HepG2 (cell line): Measurements from ENCODE around the gene MTHFD1L. TPM values are rescaled to one million over a fixed set of nuclear protein-coding genes. Genes with fewer than 3 reads are reported as not detected.
A peak's percentile ranks its signal among the peaks of the same experiment; 100 is the strongest.

ENCODE experiments used
- ATRX ChIP-seq: sonication (generic); formaldehyde crosslinking; IDR thresholded peaks from 2 replicates; pipeline ENCODE4 v1.4.0; 2020; ENCODE audit warnings: missing genetic modification reagents, borderline replicate concordance
- CENPX ChIP-seq: sonication (generic); formaldehyde crosslinking; IDR thresholded peaks from 2 replicates; pipeline ENCODE4 v1.9.0; 2021; ENCODE audit warnings: mild to moderate bottlenecking, missing genetic modification reagents, moderate library complexity
- HES4 ChIP-seq: sonication (generic); formaldehyde crosslinking; IDR thresholded peaks from 2 replicates; pipeline ENCODE4 v1.9.0; 2021; ENCODE audit warnings: mild to moderate bottlenecking, missing genetic modification reagents, borderline replicate concordance
- HNRNPL ChIP-seq: fragments of 200-400 bp; formaldehyde crosslinking; IDR thresholded peaks from 2 replicates; pipeline ENCODE4 v1.6.1; 2017; ENCODE audit warnings: mild to moderate bottlenecking, low read depth, low read length
- KDM2A ChIP-seq: sonication (generic); formaldehyde crosslinking; IDR thresholded peaks from 2 replicates; pipeline ENCODE4 v1.4.0; 2020; ENCODE audit warnings: low read depth, missing genetic modification reagents, borderline replicate concordance
- ONECUT2 ChIP-seq: sonication (generic); formaldehyde crosslinking; IDR thresholded peaks from 2 replicates; pipeline ENCODE4 v1.4.0; 2020; ENCODE audit warnings: missing genetic modification reagents
- POLR2A ChIP-seq, 2 experiments: IDR thresholded peaks; 2 replicates each; pipeline ENCODE4 v1.6.1; 2011; ENCODE audit warnings: low read depth in 2 of 2, low read length in 2 of 2, mild to moderate bottlenecking in 1 of 2, moderate library complexity in 1 of 2; ENCODE audit not compliant: insufficient read depth in 1 of 2
- POLR2G ChIP-seq: fragments of 200-400 bp; formaldehyde crosslinking; IDR thresholded peaks from 2 replicates; pipeline ENCODE4 v1.6.1; 2018; ENCODE audit warnings: mild to moderate bottlenecking, low read depth, low read length, moderate library complexity
- RXRA ChIP-seq: sonication (generic); formaldehyde crosslinking; IDR thresholded peaks from 2 replicates; pipeline ENCODE4 v1.5.1; 2020; ENCODE audit warnings: missing genetic modification reagents
- SNAI1 ChIP-seq: sonication (generic); formaldehyde crosslinking; IDR thresholded peaks from 2 replicates; pipeline ENCODE4 v1.5.0; 2020; ENCODE audit warnings: mild to moderate bottlenecking, missing genetic modification reagents, borderline replicate concordance
- TARDBP ChIP-seq: sonication (generic); formaldehyde crosslinking; IDR thresholded peaks from 2 replicates; pipeline ENCODE4 v1.8.0; 2022; ENCODE audit warnings: mild to moderate bottlenecking, missing genetic modification reagents
- TCF12 ChIP-seq, 2 experiments: fragments of 450-650 bp in 1 of 2; sonication (generic) in 1 of 2; formaldehyde crosslinking in 1 of 2; IDR thresholded peaks; 2 replicates each; pipeline versions ENCODE4 v1.6.1 to v1.8.0; 2017 to 2022; ENCODE audit warnings: antibody characterized with exemption in 1 of 2, mild to moderate bottlenecking in 1 of 2, missing genetic modification reagents in 1 of 2, moderate library complexity in 1 of 2
- ZC3H4 ChIP-seq: sonication (generic); formaldehyde crosslinking; IDR thresholded peaks from 2 replicates; pipeline ENCODE4 v1.4.0; 2020; ENCODE audit warnings: missing genetic modification reagents, borderline replicate concordance
- ZKSCAN5 ChIP-seq: sonication (generic); formaldehyde crosslinking; IDR thresholded peaks from 2 replicates; pipeline ENCODE4 v1.5.1; 2020; ENCODE audit warnings: mild to moderate bottlenecking, missing genetic modification reagents
- ZMYM2 ChIP-seq: sonication (generic); formaldehyde crosslinking; IDR thresholded peaks from 2 replicates; pipeline ENCODE4 v1.8.0; 2022; ENCODE audit warnings: mild to moderate bottlenecking, missing genetic modification reagents
- ZNF441 ChIP-seq: sonication (generic); formaldehyde crosslinking; IDR thresholded peaks from 2 replicates; pipeline ENCODE4 v1.7.0; 2021; ENCODE audit warnings: missing genetic modification reagents, borderline replicate concordance
- ZNF468 ChIP-seq: sonication (generic); formaldehyde crosslinking; IDR thresholded peaks from 2 replicates; pipeline ENCODE4 v1.8.0; 2022; ENCODE audit warnings: mild to moderate bottlenecking, moderate library complexity, missing genetic modification reagents
- ZNF501 ChIP-seq: sonication (generic); formaldehyde crosslinking; IDR thresholded peaks from 2 replicates; pipeline ENCODE4 v1.5.1; 2020; ENCODE audit warnings: mild to moderate bottlenecking, moderate library complexity, missing genetic modification reagents
- ZNF563 ChIP-seq: sonication (generic); formaldehyde crosslinking; IDR thresholded peaks from 2 replicates; pipeline ENCODE4 v1.8.0; 2022; ENCODE audit warnings: mild to moderate bottlenecking, moderate library complexity, missing genetic modification reagents
- ZNF616 ChIP-seq: sonication (generic); formaldehyde crosslinking; IDR thresholded peaks from 2 replicates; pipeline ENCODE4 v1.5.0; 2020; ENCODE audit warnings: low read depth, mild to moderate bottlenecking, missing genetic modification reagents
- ZNF7 ChIP-seq: IDR thresholded peaks from 2 replicates; pipeline ENCODE4 v1.6.1; 2016; ENCODE audit warnings: missing biosample characterization, missing genetic modification reagents
- ZNF776 ChIP-seq: sonication (generic); formaldehyde crosslinking; IDR thresholded peaks from 2 replicates; pipeline ENCODE4 v1.4.0; 2020; ENCODE audit warnings: mild to moderate bottlenecking, missing genetic modification reagents
- polyA plus RNA-seq, 8 experiments: library from polyadenylated mRNA; depleted of rRNA in 3 of 8; stranded (reverse) in 7 of 8; unstranded in 1 of 8; fragments of >200 nt; fragmentation: Illumina TruSeq in 4 of 8; extraction: Trizol in 4 of 8; gene quantifications; 2 replicates each; pipeline versions ENCODE4 v1.2.1 to v1.2.3, GENCODE V29; 2011 to 2016; ENCODE audit warnings: low read depth in 4 of 8, missing spikeins in 1 of 8, mixed read lengths in 1 of 8; ENCODE audit not compliant: insufficient read depth in 1 of 8
- total RNA-seq, 5 experiments: library from RNA; depleted of rRNA; stranded (reverse); fragments of >200 nt; fragmentation: Illumina TruSeq; extraction: Trizol; gene quantifications; 2 replicates each; pipeline ENCODE4 v1.2.3, GENCODE V29; 2016; ENCODE audit warnings: low read depth in 1 of 5
- TF ChIP-seq, protein P1 (sequence below): IDR thresholded peaks from 2 replicates; pipeline ENCODE4 v1.6.1; 2016; ENCODE audit warnings: missing compliant biosample characterization, missing genetic modification reagents, borderline replicate concordance
- TF ChIP-seq, protein P2 (sequence below): sonication (generic); formaldehyde crosslinking; conservative IDR thresholded peaks from 2 replicates; pipeline ENCODE4 v1.4.0; 2020; ENCODE audit warnings: missing genetic modification reagents
- TF ChIP-seq, protein P3 (sequence below): sonication (generic); formaldehyde crosslinking; IDR thresholded peaks from 2 replicates; pipeline ENCODE4 v1.4.0; 2020; ENCODE audit warnings: missing genetic modification reagents

MTHFD1L gene
- total and polyA plus RNA-seq, 2 of the 13 experiments (the other 11 are each of a cell fraction or from before 2014, with no cell fraction given): 24.0 to 39.6 TPM

DNA sequence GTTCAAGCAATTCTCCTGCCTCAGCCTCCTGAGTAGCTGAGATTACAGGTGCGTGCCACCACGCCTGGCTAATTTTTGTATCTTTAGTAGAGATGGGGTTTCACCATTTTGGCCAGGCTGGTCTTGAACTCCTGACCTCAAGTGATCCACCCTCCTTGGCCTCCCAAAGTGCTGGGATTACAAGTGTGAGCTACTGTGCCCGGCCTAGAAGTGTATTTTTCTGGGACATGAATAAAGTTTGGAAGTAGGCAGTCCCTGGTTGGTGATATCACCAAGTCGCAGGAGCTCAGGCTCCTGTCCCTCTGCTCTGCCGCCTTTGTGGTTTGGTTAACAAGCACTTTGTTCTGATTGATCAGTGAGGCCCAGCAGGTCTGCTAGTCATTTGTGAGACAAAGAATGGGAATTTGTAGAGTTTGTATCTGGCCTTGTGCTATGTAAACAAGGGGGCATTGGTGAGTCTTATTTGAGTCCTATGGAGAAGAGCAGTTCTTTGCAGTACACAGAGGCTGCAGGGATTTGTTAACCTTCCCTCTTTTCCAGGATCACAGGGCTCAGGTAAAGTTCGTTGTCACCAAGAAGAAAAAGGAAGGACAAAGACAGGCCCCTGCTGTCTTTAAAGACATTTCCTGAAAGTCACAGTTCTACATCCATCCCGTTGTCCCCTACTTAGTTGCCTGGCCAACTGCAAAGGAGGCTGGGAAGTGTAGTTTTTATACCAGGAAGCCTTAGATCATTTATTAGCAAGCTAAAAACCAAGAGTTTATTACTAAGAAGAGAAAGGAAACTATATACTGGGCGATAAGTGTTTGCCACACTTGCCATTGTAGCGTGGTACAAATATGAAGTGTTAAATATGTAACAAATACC, 13.1 kb downstream of the MTHFD1L start (continued):
- TF ChIP-seq, protein P1, sequence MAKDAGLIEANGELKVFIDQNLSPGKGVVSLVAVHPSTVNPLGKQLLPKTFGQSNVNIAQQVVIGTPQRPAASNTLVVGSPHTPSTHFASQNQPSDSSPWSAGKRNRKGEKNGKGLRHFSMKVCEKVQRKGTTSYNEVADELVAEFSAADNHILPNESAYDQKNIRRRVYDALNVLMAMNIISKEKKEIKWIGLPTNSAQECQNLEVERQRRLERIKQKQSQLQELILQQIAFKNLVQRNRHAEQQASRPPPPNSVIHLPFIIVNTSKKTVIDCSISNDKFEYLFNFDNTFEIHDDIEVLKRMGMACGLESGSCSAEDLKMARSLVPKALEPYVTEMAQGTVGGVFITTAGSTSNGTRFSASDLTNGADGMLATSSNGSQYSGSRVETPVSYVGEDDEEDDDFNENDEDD (CRISPR knock-in tag): no peak
- no peak; the same call in 1 of the 2 replicates for TF ChIP-seq KDM2A
- peak; percentile 69; the same call in 1 of the 2 replicates for TF ChIP-seq TARDBP
- no peak for TF ChIP-seq ZNF563 (CRISPR knock-in tag)
- TF ChIP-seq ATRX (CRISPR knock-in tag): no peak
- peak; percentile 76; the same call in 1 of the 2 replicates for TF ChIP-seq ONECUT2 (CRISPR knock-in tag)
- TF ChIP-seq POLR2A (IDR thresholded peaks at IDR 0.05; ENCODE audit: insufficient read depth in 1 of 2, low read depth in 2 of 2, low read length in 2 of 2): no peak
- TF ChIP-seq, protein P2, sequence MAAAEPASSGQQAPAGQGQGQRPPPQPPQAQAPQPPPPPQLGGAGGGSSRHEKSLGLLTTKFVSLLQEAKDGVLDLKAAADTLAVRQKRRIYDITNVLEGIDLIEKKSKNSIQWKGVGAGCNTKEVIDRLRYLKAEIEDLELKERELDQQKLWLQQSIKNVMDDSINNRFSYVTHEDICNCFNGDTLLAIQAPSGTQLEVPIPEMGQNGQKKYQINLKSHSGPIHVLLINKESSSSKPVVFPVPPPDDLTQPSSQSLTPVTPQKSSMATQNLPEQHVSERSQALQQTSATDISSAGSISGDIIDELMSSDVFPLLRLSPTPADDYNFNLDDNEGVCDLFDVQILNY (CRISPR knock-in tag): no peak
- TF ChIP-seq, protein P3, sequence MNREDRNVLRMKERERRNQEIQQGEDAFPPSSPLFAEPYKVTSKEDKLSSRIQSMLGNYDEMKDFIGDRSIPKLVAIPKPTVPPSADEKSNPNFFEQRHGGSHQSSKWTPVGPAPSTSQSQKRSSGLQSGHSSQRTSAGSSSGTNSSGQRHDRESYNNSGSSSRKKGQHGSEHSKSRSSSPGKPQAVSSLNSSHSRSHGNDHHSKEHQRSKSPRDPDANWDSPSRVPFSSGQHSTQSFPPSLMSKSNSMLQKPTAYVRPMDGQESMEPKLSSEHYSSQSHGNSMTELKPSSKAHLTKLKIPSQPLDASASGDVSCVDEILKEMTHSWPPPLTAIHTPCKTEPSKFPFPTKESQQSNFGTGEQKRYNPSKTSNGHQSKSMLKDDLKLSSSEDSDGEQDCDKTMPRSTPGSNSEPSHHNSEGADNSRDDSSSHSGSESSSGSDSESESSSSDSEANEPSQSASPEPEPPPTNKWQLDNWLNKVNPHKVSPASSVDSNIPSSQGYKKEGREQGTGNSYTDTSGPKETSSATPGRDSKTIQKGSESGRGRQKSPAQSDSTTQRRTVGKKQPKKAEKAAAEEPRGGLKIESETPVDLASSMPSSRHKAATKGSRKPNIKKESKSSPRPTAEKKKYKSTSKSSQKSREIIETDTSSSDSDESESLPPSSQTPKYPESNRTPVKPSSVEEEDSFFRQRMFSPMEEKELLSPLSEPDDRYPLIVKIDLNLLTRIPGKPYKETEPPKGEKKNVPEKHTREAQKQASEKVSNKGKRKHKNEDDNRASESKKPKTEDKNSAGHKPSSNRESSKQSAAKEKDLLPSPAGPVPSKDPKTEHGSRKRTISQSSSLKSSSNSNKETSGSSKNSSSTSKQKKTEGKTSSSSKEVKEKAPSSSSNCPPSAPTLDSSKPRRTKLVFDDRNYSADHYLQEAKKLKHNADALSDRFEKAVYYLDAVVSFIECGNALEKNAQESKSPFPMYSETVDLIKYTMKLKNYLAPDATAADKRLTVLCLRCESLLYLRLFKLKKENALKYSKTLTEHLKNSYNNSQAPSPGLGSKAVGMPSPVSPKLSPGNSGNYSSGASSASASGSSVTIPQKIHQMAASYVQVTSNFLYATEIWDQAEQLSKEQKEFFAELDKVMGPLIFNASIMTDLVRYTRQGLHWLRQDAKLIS (CRISPR knock-in tag): no peak
- TF ChIP-seq ZNF441: no peak
- TF ChIP-seq ZMYM2 (CRISPR knock-in tag): peak; percentile 66; the same call in 1 of the 2 replicates
- no peak for TF ChIP-seq HNRNPL
- TF ChIP-seq CENPX (CRISPR knock-in tag): no peak
- peak; percentile 94 for TF ChIP-seq ZNF7 (CRISPR knock-in tag)
- no peak for TF ChIP-seq HES4
- no peak for TF ChIP-seq RXRA
- TF ChIP-seq ZC3H4 (CRISPR knock-in tag): no peak
- no peak for TF ChIP-seq ZNF616 (CRISPR knock-in tag)
- TF ChIP-seq ZNF468 (CRISPR knock-in tag): no peak
- TF ChIP-seq ZNF776 (CRISPR knock-in tag): no peak
- TF ChIP-seq POLR2G: no peak
- TF ChIP-seq ZNF501 (CRISPR knock-in tag): 0 out of 2 replicates have a peak, but pooled peaks have one; percentile 38
- no peak for TF ChIP-seq ZKSCAN5 (CRISPR knock-in tag)
- TF ChIP-seq SNAI1 (CRISPR knock-in tag): no peak
- TF ChIP-seq TCF12 (IDR thresholded peaks at IDR 0.05): no peak
- 0 out of 2 replicates have a peak, but pooled peaks have one; percentile 53 for TF ChIP-seq TCF12 (CRISPR knock-in tag; IDR thresholded peaks at IDR 0.05)
